Body of pancreas (tissue), 4 donors: ENCODE data around the gene CEACAM5.

Experiments
- POLR2A ChIP-seq, 3 donors: fragments of 450-650 bp; IDR thresholded peaks; one replicate each; pipeline ENCODE4 v1.6.1; 2016; ENCODE audit warnings: antibody characterized with exemption in 3 of 3, mild to moderate bottlenecking in 2 of 3
- TF ChIP-seq, protein P1 (sequence below), 7 experiments: fragments of 450-650 bp in 4 of 7; fragments of 200-600 bp in 3 of 7; sonication (generic) in 3 of 7; IDR thresholded peaks; one replicate each; pipeline ENCODE4 v1.5.1; 2016 to 2019; ENCODE audit warnings: antibody characterized with exemption in 7 of 7

DNA sequence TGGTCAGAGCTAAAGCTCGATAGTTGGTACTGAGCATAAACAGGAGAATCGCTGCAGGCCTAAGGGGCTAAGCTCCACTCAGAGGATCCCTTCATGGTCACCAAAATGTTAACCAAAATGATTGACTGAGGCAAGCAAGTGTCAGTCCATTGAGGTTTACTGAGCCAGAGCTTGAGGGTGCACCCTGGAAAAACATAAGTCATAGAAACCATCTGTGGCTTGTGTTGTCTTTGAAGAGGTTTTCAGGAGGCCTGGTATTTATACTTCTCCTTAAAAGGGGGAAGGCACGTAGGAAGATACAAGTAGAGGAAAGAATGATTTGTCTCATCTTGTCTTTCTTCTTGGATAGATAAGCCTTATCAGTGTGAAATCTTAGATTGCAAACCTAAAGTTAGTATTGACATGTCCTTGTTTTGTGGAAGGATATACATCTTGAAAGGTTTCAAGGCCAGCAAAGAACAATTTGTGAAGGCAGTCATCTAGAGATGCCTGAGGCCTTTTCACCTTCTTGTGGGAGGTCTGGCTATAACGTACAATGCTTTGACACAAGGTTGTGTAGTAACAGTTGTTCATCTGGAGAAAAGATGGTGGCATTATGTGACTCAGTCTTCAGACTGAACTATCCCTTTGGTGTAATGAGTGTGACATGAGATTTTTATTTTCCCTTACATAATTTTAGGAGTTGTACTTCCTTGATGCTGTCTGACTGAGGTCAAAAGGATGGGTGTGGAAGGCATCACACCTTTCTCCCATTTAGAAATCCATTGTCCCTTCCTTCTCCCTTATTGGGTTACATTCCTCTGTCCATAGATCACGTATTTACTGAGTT, 32.2 kb downstream of the CEACAM5 start:
- TF ChIP-seq, protein P1, sequence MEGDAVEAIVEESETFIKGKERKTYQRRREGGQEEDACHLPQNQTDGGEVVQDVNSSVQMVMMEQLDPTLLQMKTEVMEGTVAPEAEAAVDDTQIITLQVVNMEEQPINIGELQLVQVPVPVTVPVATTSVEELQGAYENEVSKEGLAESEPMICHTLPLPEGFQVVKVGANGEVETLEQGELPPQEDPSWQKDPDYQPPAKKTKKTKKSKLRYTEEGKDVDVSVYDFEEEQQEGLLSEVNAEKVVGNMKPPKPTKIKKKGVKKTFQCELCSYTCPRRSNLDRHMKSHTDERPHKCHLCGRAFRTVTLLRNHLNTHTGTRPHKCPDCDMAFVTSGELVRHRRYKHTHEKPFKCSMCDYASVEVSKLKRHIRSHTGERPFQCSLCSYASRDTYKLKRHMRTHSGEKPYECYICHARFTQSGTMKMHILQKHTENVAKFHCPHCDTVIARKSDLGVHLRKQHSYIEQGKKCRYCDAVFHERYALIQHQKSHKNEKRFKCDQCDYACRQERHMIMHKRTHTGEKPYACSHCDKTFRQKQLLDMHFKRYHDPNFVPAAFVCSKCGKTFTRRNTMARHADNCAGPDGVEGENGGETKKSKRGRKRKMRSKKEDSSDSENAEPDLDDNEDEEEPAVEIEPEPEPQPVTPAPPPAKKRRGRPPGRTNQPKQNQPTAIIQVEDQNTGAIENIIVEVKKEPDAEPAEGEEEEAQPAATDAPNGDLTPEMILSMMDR (IDR thresholded peaks at IDR 0.05), result no peak
- TF ChIP-seq POLR2A (IDR thresholded peaks at IDR 0.05), result no peak
